HG03439 (cell line): ENCODE results near the gene SIRPG.
"Not testable (repeated sequence)": the region's sequence is repeated elsewhere in the genome, so short reads cannot be mapped to it uniquely, and the experiment has no call there.

Experiments
- ATAC-seq: cut with Tn5 transposase; IDR thresholded peaks from one replicate; pipeline ENCODE4 v1.9.1; 2021; ENCODE audit warnings: mild to moderate bottlenecking, moderate library complexity; ENCODE audit not compliant: unreplicated experiment

The SIRPG gene

DNA sequence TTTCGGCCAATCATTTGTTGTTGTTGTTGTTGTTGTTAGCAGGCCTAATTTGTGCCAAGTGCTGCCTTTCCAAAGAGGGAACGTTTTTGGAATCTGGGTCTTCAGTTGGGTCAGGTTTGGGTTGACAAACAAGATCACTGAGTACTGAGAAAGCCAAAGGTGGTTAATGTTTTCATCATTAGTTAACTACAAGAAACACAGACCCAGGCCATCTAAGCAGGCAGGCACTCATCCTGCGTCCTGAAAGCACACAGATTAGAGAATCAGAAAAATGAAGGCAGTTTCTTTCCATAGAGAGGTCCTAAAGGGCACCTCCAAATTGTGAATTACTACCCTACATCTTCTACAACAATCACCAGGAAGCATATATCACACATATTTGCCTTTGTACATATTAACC, 15.1 kb upstream of the SIRPG start:
- no peak for ATAC-seq

DNA sequence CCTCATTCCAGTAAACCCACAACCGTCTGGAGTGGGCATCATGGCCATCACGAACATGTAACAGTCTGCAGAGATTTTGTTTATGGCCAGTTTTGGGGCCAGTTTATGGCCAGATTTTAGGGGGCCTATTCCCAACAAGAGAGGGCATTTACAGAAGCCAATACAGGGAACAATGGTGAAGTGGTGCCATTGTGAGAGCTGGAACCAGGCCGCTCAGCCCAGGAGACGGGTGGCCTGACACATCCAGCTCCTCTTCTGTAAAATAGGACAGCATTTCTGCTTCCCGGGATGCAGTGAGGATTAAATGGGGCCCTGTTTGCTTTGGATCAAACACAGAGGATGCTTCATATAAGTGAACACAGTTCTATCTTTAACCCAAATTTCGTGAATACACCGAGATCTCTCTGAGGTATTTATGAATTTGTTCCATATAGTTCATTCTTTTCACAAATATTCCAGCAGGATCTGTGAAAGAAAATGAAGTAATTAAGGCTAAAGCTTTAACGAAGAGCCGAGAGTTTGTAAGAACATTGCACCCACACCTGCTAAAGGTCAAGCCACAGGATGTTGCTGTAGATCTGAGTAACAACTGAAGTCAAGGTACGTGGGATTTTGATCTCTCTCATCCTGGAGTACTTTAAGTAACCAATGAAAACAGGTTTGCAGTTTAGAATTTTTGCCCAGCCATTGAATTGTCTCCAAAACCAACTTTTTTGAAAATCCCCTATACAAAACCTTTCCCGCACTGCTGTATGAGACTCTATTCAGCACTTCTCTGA, 14.5 kb upstream of the SIRPG start:
- no peak for ATAC-seq

DNA sequence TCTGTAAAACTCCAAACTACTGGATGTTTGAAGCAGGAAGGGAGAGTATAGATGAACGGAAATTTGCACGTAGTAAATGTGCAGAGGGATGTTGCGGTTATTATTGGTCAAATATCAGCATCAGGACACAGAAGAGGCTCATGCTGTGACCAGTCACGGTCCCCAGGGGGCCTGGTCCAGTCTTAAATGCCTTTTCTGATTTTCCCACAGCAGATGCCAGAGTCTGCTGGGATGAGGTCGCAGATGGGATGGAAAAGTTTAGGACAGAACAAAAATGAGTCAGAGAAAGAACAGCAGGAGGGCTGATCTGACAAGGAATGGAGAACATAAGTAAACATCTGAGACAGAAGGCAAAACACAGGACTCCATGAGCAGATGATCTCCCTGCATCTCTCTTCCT, 11.7 kb upstream of the SIRPG start:
- no peak for ATAC-seq

DNA sequence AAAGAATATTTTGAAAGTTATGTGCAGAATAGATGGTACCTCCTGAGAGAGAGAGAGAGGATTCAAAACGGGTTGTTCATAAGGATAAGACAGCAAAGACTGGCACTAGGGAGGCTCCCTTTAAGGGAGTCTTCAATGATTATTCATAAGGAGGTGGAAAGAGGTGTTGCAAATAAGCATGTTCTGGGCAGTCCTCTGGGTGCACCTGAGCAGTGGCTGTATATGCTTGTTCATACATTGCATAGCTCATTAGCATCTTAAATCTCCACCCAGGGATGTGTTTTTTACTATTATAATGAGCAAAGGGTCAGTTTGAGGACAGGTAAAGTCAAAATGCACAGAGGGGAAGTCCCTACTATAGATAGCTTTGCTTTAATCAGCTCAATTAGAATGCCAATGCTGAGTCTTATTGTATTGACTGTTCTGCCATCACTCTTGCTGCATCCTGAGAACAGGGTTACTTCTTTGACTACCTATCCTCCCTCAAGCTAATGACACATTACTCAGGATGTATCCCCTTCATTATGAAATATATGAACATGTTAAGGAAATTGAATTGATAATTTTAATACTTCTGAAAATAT, 10.0 kb upstream of the SIRPG start:
- ATAC-seq = no peak

DNA sequence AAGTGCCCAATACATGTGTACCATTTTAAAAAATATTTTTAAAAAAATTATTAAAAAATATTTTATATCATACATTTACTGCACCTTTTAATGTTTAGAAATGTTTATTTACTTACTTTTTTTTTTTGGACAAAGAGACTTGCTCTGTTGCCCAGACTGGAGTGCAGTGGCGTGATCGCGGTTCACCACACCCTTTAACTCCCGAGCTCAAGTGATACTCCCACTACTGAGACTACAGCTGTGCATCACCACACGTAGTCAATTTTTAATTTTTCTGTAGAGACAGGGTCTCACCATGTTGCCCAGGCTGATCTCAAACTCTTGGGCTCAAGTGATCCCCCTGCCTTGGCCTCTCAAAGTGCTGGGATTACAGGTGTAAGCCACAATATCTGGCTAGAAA, 9.2 kb upstream of the SIRPG start:
- ATAC-seq = no peak

DNA sequence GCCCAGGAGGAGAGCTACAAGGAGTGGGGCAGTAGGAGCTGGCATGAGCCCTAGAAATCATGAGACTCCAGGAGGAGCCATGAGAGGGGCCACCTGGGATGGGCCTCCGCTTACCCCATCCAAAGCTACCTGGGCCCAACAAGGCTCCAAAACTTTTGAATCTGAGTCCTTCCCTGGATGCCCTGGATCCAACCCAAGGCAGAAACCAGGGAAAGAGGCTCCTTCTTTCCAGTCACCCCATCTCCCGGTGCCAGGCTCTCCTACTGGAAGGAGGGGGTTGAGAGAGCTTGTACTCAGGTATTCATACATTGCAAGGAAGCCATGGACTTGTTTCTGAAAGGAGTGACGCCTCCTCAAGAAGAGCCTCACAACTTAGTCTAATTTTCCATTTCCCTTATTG, 7.8 kb upstream of the SIRPG start:
- ATAC-seq = no peak

DNA sequence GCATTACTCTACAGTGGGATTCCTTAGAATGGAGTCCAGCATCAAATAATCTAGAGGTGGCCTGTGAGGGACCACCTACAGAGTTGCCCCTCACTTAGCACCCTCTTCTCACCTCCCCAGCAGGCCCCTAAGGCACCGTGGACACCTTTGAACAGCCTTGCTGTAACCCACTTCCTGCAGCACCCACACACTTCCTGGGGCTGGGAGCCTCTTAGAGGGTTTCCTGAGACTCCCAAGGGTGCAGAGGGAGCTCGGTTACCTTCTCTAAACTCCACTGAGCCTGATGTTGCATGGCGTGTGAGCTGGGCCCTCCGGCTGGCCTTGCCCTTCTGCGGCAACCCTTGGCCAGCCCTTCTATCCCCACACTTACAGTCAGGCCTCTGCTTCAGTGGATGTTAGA, 7.3 kb upstream of the SIRPG start:
- ATAC-seq = no peak

DNA sequence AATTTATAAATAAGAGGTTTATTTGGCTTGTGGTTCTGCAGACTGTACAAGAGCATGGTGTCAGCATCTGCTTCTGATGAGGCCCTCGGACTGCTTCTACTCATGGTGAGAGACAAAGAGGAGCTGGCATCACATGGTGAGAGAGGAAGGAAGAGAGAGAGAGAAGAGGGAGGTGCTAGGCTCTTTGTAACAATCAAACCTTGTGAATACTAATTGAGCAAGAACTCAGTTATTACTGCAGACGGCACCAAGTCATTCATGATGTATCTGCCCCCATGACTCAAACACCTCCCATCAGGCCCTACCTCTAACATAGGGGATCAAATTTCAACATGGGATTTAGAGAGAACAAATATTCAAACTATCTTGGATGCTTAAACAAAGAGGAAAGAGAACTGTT, 6.3 kb upstream of the SIRPG start:
- no peak for ATAC-seq

DNA sequence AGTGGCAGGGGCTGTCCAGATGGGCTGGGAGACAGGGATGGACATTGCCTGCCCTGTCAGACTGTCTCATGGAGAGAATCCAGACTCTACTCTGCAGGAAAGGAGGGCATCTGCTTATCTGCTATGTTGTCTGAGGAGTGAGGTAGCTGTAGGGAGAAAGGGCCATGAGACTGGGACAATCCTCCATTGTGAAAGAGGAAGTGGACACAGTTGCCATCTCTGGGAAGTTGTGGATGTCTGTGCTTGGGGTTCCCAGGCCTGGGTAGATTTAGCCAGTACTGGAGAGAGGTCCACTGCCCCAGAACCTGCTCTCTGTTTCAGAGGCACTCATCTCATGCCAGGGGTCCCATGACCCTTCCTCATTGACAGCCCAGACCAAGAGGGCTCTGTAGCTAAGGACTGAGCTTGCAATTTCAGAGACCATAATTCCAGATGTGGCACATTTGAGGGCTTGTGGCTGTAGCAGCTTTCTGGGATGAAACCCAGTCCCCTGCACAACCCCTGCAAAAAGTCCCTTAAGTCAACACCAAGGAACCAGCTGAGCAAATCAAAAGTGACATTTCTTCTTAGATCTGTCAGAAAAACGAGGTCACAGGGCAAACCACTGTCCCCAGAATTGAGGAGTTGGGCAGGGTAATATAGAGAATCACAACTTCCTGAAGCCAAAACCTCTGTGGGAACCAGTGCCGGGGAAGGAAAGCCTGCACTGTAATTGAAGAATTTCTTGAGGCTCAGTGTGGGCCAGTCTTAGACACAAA, 4.1 kb upstream of the SIRPG start:
- no peak for ATAC-seq

DNA sequence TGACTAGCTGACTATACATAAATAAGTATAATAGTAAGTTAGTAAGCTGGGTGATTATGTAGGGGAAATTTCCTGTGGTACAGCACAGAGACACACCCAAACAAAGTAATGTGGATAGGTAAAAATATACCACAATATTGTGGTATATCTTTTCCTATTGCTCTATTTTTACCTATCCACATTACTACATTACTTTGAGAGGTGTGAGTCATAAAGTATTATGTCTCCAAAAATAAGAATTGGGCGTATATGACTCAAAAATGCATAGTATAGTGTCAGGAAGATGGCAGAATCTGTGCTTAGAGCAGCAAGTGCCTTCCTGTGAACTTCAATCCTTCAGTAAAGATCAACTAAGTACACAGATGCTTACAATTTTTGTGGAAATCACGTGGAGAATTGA, 2.7 kb upstream of the SIRPG start:
- ATAC-seq = no peak

DNA sequence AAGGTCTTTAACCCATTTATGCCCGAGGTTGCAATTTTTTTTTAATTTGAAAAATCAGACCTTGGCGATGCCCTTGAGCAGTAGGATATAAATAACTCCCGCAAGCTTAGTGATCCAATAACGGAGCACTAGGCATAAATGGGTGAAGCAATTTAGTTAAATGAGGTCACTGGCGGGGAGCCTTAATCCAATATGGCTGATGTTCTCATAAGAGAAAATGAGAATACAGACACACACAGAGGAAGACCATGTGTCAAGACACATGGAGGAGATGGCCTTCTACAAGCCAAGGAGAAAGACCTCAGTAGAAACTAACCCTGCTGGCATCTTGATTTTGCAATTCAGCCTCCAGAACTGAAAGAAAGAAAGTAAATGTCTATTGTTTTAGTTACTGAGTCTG, 735 bp downstream of the SIRPG start:
- ATAC-seq = no peak

DNA sequence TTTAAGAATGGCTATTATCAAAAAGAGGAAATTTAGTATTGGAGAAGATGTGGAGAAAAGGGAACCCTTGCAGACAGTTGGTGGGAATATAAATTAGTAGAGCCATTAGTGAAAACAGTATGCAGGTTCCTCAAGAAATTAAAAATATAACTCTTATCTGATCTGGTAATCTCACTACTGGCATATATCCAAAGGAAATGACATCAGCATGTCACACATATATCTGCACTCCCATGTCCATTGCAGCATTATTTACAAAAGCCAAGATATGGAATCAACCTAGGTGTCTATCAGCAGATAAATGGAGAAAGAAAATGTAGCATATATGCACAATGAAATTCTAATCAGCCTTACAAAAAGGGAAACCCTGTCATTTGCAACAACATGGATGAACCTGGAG, 2.6 kb downstream of the SIRPG start:
- no peak for ATAC-seq

DNA sequence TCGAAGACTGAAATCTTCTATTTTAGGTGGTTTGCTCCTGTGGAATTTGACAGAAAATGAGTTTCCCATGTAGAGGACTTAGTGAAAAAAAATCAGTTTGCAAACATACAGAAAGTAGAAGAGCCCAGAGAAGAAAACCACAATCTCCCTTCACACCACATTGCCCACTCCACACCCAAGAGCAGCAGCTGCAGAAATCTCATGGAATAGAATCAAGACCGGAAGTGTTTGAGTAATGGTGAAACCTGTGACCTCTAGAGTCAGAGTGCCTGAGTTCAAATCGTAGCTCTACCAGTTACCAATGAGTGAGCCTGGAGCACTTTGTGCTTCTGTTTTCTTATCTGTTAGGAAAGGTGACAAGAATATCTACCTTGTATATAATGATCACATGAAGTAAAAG, 4.6 kb downstream of the SIRPG start:
- no peak for ATAC-seq

DNA sequence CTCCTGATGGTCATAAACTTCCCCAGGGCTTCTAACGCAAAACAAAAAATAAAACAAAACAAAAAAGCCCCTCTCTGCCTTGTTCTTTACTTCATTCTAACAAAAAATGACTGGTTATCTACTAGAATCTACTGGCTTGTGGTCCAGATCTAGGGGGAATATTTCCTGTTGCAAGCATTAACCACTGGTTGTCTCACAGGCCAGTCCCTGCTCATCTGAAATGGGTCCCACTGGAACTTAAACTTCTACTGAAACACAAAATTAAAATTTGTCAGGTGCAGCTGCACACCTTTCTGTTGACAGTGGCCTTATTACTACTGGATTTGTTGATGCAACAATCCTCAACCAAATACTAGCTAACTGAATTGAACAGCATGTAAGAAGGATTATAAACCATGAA, 5.5 kb downstream of the SIRPG start:
- ATAC-seq = no peak

DNA sequence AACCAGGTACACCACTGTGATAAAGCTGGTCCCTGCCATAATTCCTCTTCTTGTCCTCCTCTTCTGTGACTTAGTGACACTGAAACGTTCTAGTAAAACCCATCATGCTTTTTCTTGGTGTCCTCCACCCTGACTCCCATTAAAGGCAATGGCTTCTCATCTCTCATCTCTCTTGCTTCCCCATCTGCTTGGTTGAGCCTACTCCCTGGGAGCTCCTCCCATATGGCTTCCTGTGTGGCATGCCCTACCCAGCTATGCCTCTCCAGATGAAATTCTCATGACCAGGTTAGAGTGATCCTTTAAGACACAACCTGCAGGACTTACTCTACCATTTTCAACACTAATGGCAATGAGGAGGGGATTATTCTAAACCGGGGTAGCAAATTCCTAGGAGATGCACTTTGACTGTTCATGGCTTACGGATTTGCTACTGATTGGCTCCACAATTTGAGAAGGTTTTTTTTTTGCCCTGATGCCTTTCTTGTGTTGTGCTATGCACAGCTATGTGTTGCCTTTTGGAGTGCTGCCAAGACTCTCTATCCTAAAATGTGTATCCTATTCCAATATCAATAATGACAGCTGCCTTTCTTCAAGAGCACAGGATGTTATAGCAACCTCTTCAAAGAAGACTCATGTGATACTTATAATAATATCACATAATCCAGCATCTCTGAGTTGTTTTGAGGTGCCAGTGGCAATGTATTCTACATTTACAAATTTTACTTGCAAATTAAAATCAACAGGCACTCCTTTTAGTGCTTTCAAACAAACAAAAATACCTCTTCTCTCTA, 6.1 kb downstream of the SIRPG start:
- ATAC-seq = no peak

DNA sequence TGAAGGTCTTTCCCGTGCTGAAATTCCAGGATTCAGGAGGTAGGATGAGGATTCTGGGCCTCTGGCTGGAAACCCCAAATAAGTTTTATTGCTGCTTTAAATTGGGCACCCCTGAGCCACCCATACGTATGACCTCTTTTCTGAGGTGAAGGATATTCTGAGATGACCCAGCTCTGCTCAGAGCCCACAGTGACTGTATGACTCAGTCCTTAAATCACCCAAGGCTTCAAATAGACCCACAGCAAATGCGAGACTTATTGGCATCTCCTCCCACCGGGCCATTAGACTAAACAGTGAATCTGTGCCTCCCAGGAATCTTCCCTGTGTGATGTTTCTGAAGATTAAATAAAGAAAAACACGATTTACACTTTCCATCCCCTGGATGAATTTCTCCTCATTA, 9.5 kb downstream of the SIRPG start:
- ATAC-seq = no peak

DNA sequence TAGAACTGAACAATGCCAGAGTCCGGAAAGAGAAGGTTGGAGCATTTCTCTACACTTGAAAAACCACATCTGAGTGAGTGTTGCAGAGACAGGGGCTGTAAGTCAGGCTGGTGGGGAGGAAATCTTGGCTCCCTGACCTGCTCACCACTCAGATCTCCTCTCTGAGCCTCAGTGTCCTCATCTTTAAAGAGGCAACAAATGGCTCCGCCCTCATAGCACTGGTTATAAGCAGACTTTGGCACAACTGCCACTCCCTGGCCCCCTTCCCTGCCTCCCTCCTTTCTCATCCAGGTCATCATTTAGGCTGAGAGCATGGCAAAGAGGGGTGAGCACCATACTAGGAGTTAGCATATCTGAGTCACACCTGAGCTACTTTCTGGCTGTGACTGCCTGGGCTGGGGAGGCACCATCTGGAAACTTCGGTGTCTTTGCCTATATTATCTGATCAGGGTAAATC, 10.6 kb downstream of the SIRPG start:
- ATAC-seq = no peak

DNA sequence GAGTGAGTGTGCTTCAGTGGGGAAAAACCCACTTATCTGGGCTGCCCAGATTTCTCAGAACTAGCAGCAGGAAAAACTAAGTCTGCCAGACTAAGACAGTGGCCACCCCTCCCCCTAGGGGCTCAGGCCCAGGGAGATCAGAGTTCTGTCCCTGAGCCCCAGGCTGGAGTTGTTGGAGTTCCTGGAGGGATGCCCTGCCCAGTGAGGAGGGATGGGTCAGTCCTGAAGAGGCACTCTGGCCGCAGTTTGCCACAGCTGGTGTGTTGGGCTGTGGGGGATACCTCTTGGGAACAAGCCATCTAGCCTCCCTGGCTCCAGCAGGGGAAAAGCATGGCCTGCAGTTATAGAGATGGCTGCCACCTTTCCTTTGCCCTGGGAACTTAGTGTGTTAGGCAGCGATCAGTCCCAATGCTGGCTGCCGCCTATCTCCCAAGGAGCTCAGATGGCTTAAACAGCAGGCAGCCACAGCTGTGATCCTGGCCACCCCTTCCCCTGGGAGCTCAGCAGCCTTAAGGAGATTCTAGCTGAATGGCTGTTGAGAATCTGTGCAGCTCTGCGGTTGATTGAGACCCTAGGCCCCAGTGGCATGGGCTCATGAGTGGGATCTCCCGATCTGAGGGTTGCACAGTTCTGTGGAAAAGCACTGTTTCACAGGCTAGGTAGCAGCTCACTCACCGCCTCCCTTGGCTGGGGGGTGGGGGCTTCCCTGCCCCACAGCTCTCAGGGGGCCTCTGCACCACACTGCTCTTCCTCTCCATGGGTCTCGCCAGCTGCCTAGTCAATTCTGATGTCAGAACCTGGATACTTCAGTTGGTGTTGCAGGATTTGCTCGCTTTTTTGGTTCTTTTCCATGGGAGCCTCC, 13.2 kb downstream of the SIRPG start:
- no peak for ATAC-seq

DNA sequence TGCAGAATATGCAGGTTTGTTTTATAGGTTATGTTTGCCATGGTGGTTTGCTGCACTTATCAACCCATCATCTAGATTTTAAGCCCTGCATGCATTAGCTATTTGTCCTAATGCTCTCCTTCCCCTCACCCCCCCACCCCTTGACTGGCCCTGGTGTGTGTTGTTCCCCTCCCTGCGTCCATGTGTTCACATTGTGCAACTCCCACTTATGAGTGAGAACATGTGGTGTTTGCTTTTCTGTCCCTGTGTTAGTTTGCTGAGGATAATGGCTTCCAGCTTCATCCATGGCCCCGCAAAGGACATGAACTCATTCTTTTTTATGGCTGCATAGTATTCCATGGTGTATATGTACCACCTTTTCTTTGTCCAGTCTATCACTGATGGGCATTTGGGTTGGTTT, 18.9 kb downstream of the SIRPG start:
- ATAC-seq = not testable (repeated sequence)

DNA sequence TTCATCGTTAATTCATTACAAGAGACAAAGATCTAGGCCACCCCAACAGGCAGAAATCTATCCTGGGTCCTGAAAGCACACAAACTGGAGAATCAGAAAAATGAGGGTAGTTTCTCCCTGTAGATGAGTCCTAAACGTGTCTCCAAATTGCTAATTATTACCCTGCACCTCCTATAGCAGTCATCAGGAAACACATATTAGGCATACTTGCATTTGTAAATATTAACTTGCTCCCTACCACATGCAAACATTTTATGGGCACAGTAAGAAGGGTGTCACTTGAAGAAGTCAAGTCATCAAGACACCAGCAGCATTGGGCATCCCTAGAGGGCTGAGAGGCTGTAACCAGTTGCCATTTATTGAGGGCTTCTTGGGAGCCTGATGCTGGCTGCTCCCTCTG, 19.8 kb downstream of the SIRPG start:
- no peak for ATAC-seq
